ENCODE measurements around the gene RBM18.

RBM18 gene

GRCh38 chr9:122225312-122226141, 39.1 kb downstream of the RBM18 start:
- in situ Hi-C loops (cut with MboI; ENCODE audit: low sequenced_read_pairs) = no loop called here

- in situ Hi-C loops (cut with MboI; ENCODE audit: low sequenced_read_pairs) = no loop called here
Measured at GRCh38 chr9:122223435-122223834, 41.2 kb downstream of the RBM18 start.

GRCh38 chr9:122222791-122223190, 41.8 kb downstream of the RBM18 start:
- in situ Hi-C loops (cut with MboI; ENCODE audit: low sequenced_read_pairs) = no loop called here

- in situ Hi-C loops (cut with MboI; ENCODE audit: low sequenced_read_pairs) = no loop called here
Measured at GRCh38 chr9:122221183-122221811, 43.3 kb downstream of the RBM18 start.

- in situ Hi-C loops (cut with MboI; ENCODE audit: low sequenced_read_pairs) = no loop called here
Measured at GRCh38 chr9:122220673-122221182, 43.9 kb downstream of the RBM18 start.

- in situ Hi-C loops (cut with MboI; ENCODE audit: low sequenced_read_pairs) = no loop called here
Measured at GRCh38 chr9:122219856-122220672, 44.6 kb downstream of the RBM18 start.

- in situ Hi-C loops (cut with MboI; ENCODE audit: low sequenced_read_pairs) = no loop called here
Measured at GRCh38 chr9:122218935-122219855, 45.4 kb downstream of the RBM18 start.

- in situ Hi-C loops (cut with MboI; ENCODE audit: low sequenced_read_pairs) = no loop called here
Measured at GRCh38 chr9:122218071-122218934, 46.3 kb downstream of the RBM18 start.

- in situ Hi-C loops (cut with MboI; ENCODE audit: low sequenced_read_pairs) = no loop called here
Measured at GRCh38 chr9:122217640-122218039, 47.0 kb downstream of the RBM18 start.

GRCh38 chr9:122216798-122217418, 47.7 kb downstream of the RBM18 start:
- in situ Hi-C loops (cut with MboI; ENCODE audit: low sequenced_read_pairs) = no loop called here

GRCh38 chr9:122216138-122216797, 48.4 kb downstream of the RBM18 start:
- in situ Hi-C loops (cut with MboI; ENCODE audit: low sequenced_read_pairs) = no loop called here

GRCh38 chr9:122215663-122216062, 49.0 kb downstream of the RBM18 start:
- in situ Hi-C loops (cut with MboI; ENCODE audit: low sequenced_read_pairs) = no loop called here

- in situ Hi-C loops (cut with MboI; ENCODE audit: low sequenced_read_pairs) = no loop called here
Measured at GRCh38 chr9:122214507-122214906, 50.1 kb downstream of the RBM18 start.

- in situ Hi-C loops (cut with MboI; ENCODE audit: low sequenced_read_pairs) = no loop called here
Measured at GRCh38 chr9:122213589-122214413, 50.8 kb downstream of the RBM18 start.

GRCh38 chr9:122213102-122213588, 51.5 kb downstream of the RBM18 start:
- in situ Hi-C loops (cut with MboI; ENCODE audit: low sequenced_read_pairs) = no loop called here

GRCh38 chr9:122212473-122213004, 52.1 kb downstream of the RBM18 start:
- in situ Hi-C loops (cut with MboI; ENCODE audit: low sequenced_read_pairs) = no loop called here

GRCh38 chr9:122209451-122209850, 55.2 kb downstream of the RBM18 start:
- in situ Hi-C loops (cut with MboI; ENCODE audit: low sequenced_read_pairs) = no loop called here
